Upper lobe of right lung (tissue), 1 donor: Measurements from ENCODE around the gene RASAL2. TPM values are rescaled to one million over a fixed set of nuclear protein-coding genes. Genes with fewer than 3 reads are reported as not detected.

Experiments
- ATAC-seq: fragments of 200-7000 bp; cut with Tn5 transposase; one replicate; pipeline ENCODE4 v1.9.1; 2020; ENCODE audit warnings: mild to moderate bottlenecking, moderate library complexity
- DNase-seq: peaks from one replicate; pipeline ENCODE4 v3.0.0-alpha.2; 2020
- H3K27ac ChIP-seq: fragments of 200-600 bp; one replicate; pipeline ENCODE4 v1.8.0; 2022
- H3K27me3 ChIP-seq: fragments of 200-600 bp; one replicate; pipeline ENCODE4 v1.8.0; 2022; ENCODE audit warnings: mild to moderate bottlenecking
- H3K36me3 ChIP-seq: fragments of 200-600 bp; one replicate; pipeline ENCODE4 v1.8.0; 2022
- H3K4me1 ChIP-seq: fragments of 200-600 bp; one replicate; pipeline ENCODE4 v1.8.0; 2022
- H3K4me3 ChIP-seq: fragments of 200-600 bp; one replicate; pipeline ENCODE4 v1.8.0; 2022; ENCODE audit warnings: mild to moderate bottlenecking
- H3K9me3 ChIP-seq: fragments of 200-600 bp; one replicate; pipeline ENCODE4 v1.8.0; 2022
- intact Hi-C: fragments of 100-400 bp; cut with DNase I; formaldehyde crosslinking; loops from one replicate; pipeline ENCODE4 v1.11.0; 2022
- total RNA-seq: library from RNA; stranded (reverse); fragmentation: NEBNext Ultra II Directional; extraction: Animal tissue kit (Norgen Biotek cat#: 25700); gene quantifications from one replicate; pipeline ENCODE4 v1.2.1, GENCODE V29; 2021
- TF ChIP-seq, protein P1 (sequence below): fragments of 200-600 bp; IDR thresholded peaks from one replicate; pipeline ENCODE4 v1.8.0; 2022; ENCODE audit warnings: antibody characterized with exemption
- donor health status: DM: no; HTN: yes; CAD: no; lungs with severe emphysema.

RASAL2 gene
- total RNA-seq, 1 donor from 2014 or later = 39.4 TPM

DNA sequence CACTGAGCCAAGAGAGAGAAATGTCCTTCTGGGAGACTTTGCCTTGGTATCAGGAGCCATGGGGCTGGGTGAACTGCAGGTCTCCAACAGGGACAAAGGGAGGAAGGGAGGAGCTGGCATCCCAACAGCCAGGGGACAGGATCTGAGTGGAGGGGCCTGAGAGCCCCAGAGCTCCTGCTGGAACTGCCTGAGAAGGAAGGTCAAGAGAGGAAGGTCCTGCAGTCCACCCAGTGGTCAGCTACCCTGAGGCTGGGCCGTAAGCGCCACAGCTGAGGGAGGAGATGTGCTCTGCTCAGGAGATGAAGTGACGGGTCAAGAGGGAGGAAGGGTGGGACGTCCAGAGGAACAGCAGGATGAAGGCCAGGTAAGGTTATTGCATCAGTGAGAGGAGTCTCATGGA is 410.4 kb downstream of the RASAL2 start:
- Histone ChIP-seq H3K27ac (no peak overlapping the region), H3K4me1 (no peaks in the 10 kb centered on the region), H3K27me3 (no peaks in the 10 kb centered on the region), H3K36me3 (no peaks in the 10 kb centered on the region), H3K4me3 (no peak overlapping the region), H3K9me3 (no peaks in the 10 kb centered on the region)
- intact Hi-C loops = no loop called here
- TF ChIP-seq, protein P1, sequence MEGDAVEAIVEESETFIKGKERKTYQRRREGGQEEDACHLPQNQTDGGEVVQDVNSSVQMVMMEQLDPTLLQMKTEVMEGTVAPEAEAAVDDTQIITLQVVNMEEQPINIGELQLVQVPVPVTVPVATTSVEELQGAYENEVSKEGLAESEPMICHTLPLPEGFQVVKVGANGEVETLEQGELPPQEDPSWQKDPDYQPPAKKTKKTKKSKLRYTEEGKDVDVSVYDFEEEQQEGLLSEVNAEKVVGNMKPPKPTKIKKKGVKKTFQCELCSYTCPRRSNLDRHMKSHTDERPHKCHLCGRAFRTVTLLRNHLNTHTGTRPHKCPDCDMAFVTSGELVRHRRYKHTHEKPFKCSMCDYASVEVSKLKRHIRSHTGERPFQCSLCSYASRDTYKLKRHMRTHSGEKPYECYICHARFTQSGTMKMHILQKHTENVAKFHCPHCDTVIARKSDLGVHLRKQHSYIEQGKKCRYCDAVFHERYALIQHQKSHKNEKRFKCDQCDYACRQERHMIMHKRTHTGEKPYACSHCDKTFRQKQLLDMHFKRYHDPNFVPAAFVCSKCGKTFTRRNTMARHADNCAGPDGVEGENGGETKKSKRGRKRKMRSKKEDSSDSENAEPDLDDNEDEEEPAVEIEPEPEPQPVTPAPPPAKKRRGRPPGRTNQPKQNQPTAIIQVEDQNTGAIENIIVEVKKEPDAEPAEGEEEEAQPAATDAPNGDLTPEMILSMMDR = no peak
- DNase-seq (no peak), ATAC-seq (no peak)

DNA sequence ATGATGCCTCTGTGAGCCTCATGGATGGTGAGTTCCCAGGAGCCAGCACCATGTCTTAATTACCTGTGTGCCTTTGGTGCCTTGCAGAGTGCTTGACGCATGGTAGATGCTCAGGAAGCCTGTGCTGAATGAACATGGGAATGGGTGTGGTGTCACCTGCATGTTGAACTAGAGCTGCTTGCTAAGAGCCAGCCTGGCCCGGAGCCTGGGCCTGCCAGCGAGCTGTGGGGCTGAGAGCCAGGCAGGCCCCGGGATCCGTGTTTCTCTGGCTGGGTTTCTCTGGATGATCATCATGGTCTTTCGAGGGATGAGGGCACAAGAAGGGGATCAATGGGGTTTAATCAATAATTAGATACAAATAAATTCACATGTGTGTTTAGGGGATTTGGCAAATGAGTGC is 412.3 kb downstream of the RASAL2 start:
- H3K4me1 ChIP-seq = no peaks in the 10 kb centered on the region
- no peak overlapping the region for H3K4me3 ChIP-seq
- H3K9me3 ChIP-seq = no peaks in the 10 kb centered on the region
- TF ChIP-seq, protein P1 = no peak
- DNase-seq (no peak), ATAC-seq (no peak)
- H3K36me3 ChIP-seq = no peaks in the 10 kb centered on the region
- intact Hi-C loops = no loop called here
- H3K27me3 ChIP-seq = no peaks in the 10 kb centered on the region
- H3K27ac ChIP-seq = no peak overlapping the region

DNA sequence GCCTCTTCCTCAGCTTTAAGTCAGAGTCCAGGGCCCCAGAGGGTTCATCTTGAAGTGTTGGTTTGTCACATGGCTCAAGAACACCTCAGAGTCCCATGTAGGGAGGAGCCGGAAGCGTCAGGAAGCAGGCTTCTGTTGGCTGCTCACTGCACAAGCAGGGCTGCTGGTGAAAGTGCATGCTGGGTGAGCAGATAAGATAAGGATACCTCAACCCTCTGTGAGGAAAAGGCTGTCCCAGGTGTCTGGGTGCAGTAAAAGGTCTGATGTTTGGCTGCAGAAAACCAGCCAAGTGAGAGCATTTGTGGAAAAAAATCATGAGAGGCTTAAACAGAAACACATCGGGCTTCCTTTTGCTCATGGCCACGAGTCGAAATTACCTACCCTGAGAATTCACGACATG is 412.8 kb downstream of the RASAL2 start:
- DNase-seq = no peak
- intact Hi-C loops = no loop called here
- Histone ChIP-seq H3K36me3 (no peaks in the 10 kb centered on the region), H3K9me3 (no peaks in the 10 kb centered on the region), H3K27ac (no peak overlapping the region), H3K4me3 (no peak overlapping the region), H3K4me1 (no peaks in the 10 kb centered on the region), H3K27me3 (no peaks in the 10 kb centered on the region)
- no peak for ATAC-seq
- TF ChIP-seq, protein P1 = no peak

DNA sequence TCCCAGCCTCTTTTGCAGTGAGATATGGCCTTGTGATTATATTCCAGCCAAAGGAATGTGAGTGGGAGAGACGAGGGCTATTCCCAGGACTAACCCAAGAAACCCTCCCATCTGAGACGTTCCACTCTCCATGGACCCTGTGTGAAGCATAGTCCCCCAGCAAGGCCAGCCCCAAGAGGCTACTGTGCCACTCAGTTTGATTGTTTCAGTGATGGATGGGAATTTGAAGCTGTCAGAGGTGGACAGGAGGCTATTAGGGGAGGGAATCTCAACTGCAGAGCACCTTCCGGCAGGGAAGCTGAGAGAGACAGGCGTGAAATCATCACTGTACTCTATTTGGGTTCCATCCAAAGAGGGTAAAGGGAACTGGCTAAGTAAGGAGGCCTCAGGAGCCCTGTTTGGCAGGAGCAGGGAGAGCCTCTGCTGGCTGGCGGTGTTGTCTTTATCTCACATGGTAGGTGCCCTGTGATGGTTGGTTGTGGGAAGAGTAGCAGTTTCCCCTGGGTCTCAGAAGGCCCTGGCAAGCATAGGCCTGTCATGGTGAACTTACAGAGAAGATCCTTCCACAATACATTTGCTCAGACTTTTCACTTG is 415.6 kb downstream of the RASAL2 start:
- H3K36me3 ChIP-seq = no peaks in the 10 kb centered on the region
- no peak for DNase-seq
- no peak overlapping the region for H3K4me3 ChIP-seq
- no peaks in the 10 kb centered on the region for H3K27me3 ChIP-seq
- intact Hi-C loops = no loop called here
- H3K9me3 ChIP-seq = no peaks in the 10 kb centered on the region
- no peak overlapping the region for H3K27ac ChIP-seq
- no peak for ATAC-seq
- H3K4me1 ChIP-seq = peaks cover 5% of the 10 kb centered on the region
- TF ChIP-seq, protein P1 = no peak

DNA sequence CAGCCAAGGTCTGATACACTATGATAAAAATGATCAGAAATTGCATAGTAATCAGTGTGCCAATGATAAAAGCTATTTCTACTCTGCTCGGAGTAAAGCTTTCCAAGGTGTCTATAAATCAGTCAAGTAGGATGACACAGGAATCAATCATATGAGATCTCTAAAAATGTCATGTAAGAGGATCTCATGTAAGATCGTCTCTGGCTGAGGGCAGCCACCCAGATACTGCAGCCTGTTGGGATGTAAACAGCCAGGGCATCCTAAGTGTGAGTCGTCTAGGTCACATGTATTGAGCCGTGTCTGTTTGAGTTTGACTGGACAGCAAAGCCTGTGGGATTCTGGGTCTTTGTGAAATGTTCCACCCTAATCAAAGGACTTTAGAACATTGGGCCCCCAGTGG is 416.3 kb downstream of the RASAL2 start:
- no peaks in the 10 kb centered on the region for H3K27me3 ChIP-seq
- H3K27ac ChIP-seq = no peak overlapping the region
- peaks cover 5% of the 10 kb centered on the region for H3K4me1 ChIP-seq
- TF ChIP-seq, protein P1 = no peak
- intact Hi-C loops = no loop called here
- DNase-seq = no peak
- H3K4me3 ChIP-seq = no peak overlapping the region
- ATAC-seq = no peak
- H3K9me3 ChIP-seq = no peaks in the 10 kb centered on the region
- no peaks in the 10 kb centered on the region for H3K36me3 ChIP-seq
